Measurements from ENCODE around the gene AADACL4. TPM values are rescaled to one million over a fixed set of nuclear protein-coding genes. Genes with fewer than 3 reads are reported as not detected.
"Not testable (repeated sequence)": the region's sequence is repeated elsewhere in the genome, so short reads cannot be mapped to it uniquely, and the experiment has no call there.

AADACL4 gene
- total RNA-seq, 5 donors from 2014 or later (not counting 1 experiment from before 2014, with no cell fraction given): not detected

- Histone ChIP-seq H3K36me3 (ENCODE audit: control insufficient read depth in 2 of 2, extremely low read depth in 1 of 2, insufficient read depth in 1 of 2, low read length in 1 of 2) (no peaks in the 10 kb centered on the region), H3K27me3 (replicated peaks in 1 of 2; ENCODE audit: control insufficient read depth in 2 of 2, extremely low read depth in 1 of 2, insufficient read depth in 2 of 2, low read length in 1 of 2) (no peaks in the 10 kb centered on the region), H3K27ac (ENCODE audit: low read length) (no peak overlapping the region), H3K9me3 (no peaks in the 10 kb centered on the region), H3K4me3 (ENCODE audit: control insufficient read depth in 1 of 2, extremely low read depth in 1 of 2, low read length in 1 of 2) (no peak overlapping the region), H3K4me1 (ENCODE audit: control insufficient read depth in 1 of 2, extremely low read depth in 1 of 2, insufficient read depth in 2 of 2, low read length in 2 of 2) (no peaks in the 10 kb centered on the region)
- H3K36me3 Mint-ChIP-seq: no peaks in the 10 kb centered on the region
- 33% methylated on average over 1 of the region's 1 CpG for WGBS (ENCODE audit: insufficient coverage)
- ChIA-PET POLR2A (no interaction called here), CTCF (no interaction called here)
- no peak for DNase-seq
- H3K27me3 Mint-ChIP-seq: peaks cover 26 to 39% of the 10 kb centered on the region in 2 donors
- no peak for ATAC-seq (replicated peaks in 1 of 4)
- H3K4me3 Mint-ChIP-seq: no peak overlapping the region
- peaks cover 2 to 9% (median 7%) of the 10 kb centered on the region in 3 donors for H3K9me3 Mint-ChIP-seq
- H3K27ac Mint-ChIP-seq: no peak overlapping the region
- H3K4me1 Mint-ChIP-seq: no peaks in the 10 kb centered on the region
Measured at GRCh38 chr1:12709091-12709491, 65.2 kb downstream of the AADACL4 start.

- peaks cover 26 to 39% of the 10 kb centered on the region in 2 donors for H3K27me3 Mint-ChIP-seq
- H3K9me3 ChIP-seq: no peaks in the 10 kb centered on the region
Measured at GRCh38 chr1:12709696-12710095, 65.8 kb downstream of the AADACL4 start.

GRCh38 chr1:12711536-12711935, 67.7 kb downstream of the AADACL4 start:
- Mint-ChIP-seq H3K27me3 (peaks cover 28 to 47% of the 10 kb centered on the region in 2 donors), H3K4me1 (no peaks in the 10 kb centered on the region), H3K27ac (no peak overlapping the region), H3K36me3 (no peaks in the 10 kb centered on the region), H3K9me3 (no peaks in the 10 kb centered on the region), H3K4me3 (no peak overlapping the region)
- H3K4me1 ChIP-seq (ENCODE audit: control insufficient read depth in 1 of 2, extremely low read depth in 1 of 2, insufficient read depth in 2 of 2, low read length in 2 of 2): no peaks in the 10 kb centered on the region
- no peaks in the 10 kb centered on the region for H3K9me3 ChIP-seq
- no peak overlapping the region for H3K27ac ChIP-seq (ENCODE audit: low read length)
- H3K27me3 ChIP-seq (replicated peaks in 1 of 2; ENCODE audit: control insufficient read depth in 2 of 2, extremely low read depth in 1 of 2, insufficient read depth in 2 of 2, low read length in 1 of 2): peaks cover 0 to 8% of the 10 kb centered on the region in 2 experiments
- ChIA-PET CTCF (no interaction called here), POLR2A (no interaction called here)
- H3K36me3 ChIP-seq (ENCODE audit: control insufficient read depth in 2 of 2, extremely low read depth in 1 of 2, insufficient read depth in 1 of 2, low read length in 1 of 2): no peaks in the 10 kb centered on the region
- ATAC-seq (replicated peaks in 1 of 4): no peak
- no peak overlapping the region for H3K4me3 ChIP-seq (ENCODE audit: control insufficient read depth in 1 of 2, extremely low read depth in 1 of 2, low read length in 1 of 2)
- no peak for DNase-seq
- WGBS (ENCODE audit: insufficient coverage): no CpG with 5 or more reads among the region's 3 CpGs

More at GRCh38 chr1:12709696-12710095, 65.8 kb downstream of the AADACL4 start:
- Mint-ChIP-seq H3K36me3 (no peaks in the 10 kb centered on the region), H3K4me1 (no peaks in the 10 kb centered on the region), H3K27ac (no peak overlapping the region), H3K9me3 (peaks cover 0 to 5% (median 4%) of the 10 kb centered on the region in 3 donors), H3K4me3 (no peak overlapping the region)
- ATAC-seq (replicated peaks in 1 of 4) (no peak), DNase-seq (no peak)
- no peaks in the 10 kb centered on the region for H3K27me3 ChIP-seq (replicated peaks in 1 of 2; ENCODE audit: control insufficient read depth in 2 of 2, extremely low read depth in 1 of 2, insufficient read depth in 2 of 2, low read length in 1 of 2)
- no peak overlapping the region for H3K27ac ChIP-seq (ENCODE audit: low read length)
- no CpG with 5 or more reads among the region's 3 CpGs for WGBS (ENCODE audit: insufficient coverage)
- H3K36me3 ChIP-seq (ENCODE audit: control insufficient read depth in 2 of 2, extremely low read depth in 1 of 2, insufficient read depth in 1 of 2, low read length in 1 of 2): no peaks in the 10 kb centered on the region
- no peaks in the 10 kb centered on the region for H3K4me1 ChIP-seq (ENCODE audit: control insufficient read depth in 1 of 2, extremely low read depth in 1 of 2, insufficient read depth in 2 of 2, low read length in 2 of 2)
- POLR2A ChIA-PET: no interaction called here
- CTCF ChIA-PET: no interaction called here
- H3K4me3 ChIP-seq (ENCODE audit: control insufficient read depth in 1 of 2, extremely low read depth in 1 of 2, low read length in 1 of 2): no peak overlapping the region

- CTCF ChIA-PET: no interaction called here
- Mint-ChIP-seq H3K27ac (no peak overlapping the region), H3K4me1 (no peaks in the 10 kb centered on the region), H3K4me3 (no peak overlapping the region), H3K27me3 (peaks cover 27 to 45% of the 10 kb centered on the region in 2 donors), H3K9me3 (no peaks in the 10 kb centered on the region), H3K36me3 (no peaks in the 10 kb centered on the region)
- Histone ChIP-seq H3K4me3 (ENCODE audit: control insufficient read depth in 1 of 2, extremely low read depth in 1 of 2, low read length in 1 of 2) (no peak overlapping the region), H3K4me1 (ENCODE audit: control insufficient read depth in 1 of 2, extremely low read depth in 1 of 2, insufficient read depth in 2 of 2, low read length in 2 of 2) (no peaks in the 10 kb centered on the region), H3K27ac (ENCODE audit: low read length) (no peak overlapping the region), H3K36me3 (ENCODE audit: control insufficient read depth in 2 of 2, extremely low read depth in 1 of 2, insufficient read depth in 1 of 2, low read length in 1 of 2) (no peaks in the 10 kb centered on the region), H3K9me3 (no peaks in the 10 kb centered on the region), H3K27me3 (replicated peaks in 1 of 2; ENCODE audit: control insufficient read depth in 2 of 2, extremely low read depth in 1 of 2, insufficient read depth in 2 of 2, low read length in 1 of 2) (peaks cover 0 to 8% of the 10 kb centered on the region in 2 experiments)
- 60% methylated on average over 1 of the region's 1 CpG for WGBS (ENCODE audit: insufficient coverage)
- ATAC-seq (replicated peaks in 1 of 4) (no peak), DNase-seq (no peak)
- POLR2A ChIA-PET: no interaction called here
Measured at GRCh38 chr1:12712076-12712475, 68.2 kb downstream of the AADACL4 start.

GRCh38 chr1:12712929-12713328, 69.0 kb downstream of the AADACL4 start:
- Histone ChIP-seq H3K27me3 (replicated peaks in 1 of 2; ENCODE audit: control insufficient read depth in 2 of 2, extremely low read depth in 1 of 2, insufficient read depth in 2 of 2, low read length in 1 of 2) (peaks cover 0 to 11% of the 10 kb centered on the region in 2 experiments), H3K27ac (ENCODE audit: low read length) (no peak overlapping the region), H3K4me3 (ENCODE audit: control insufficient read depth in 1 of 2, extremely low read depth in 1 of 2, low read length in 1 of 2) (no peak overlapping the region), H3K36me3 (ENCODE audit: control insufficient read depth in 2 of 2, extremely low read depth in 1 of 2, insufficient read depth in 1 of 2, low read length in 1 of 2) (no peaks in the 10 kb centered on the region), H3K9me3 (no peaks in the 10 kb centered on the region), H3K4me1 (ENCODE audit: control insufficient read depth in 1 of 2, extremely low read depth in 1 of 2, insufficient read depth in 2 of 2, low read length in 2 of 2) (no peaks in the 10 kb centered on the region)
- Mint-ChIP-seq H3K4me1 (no peaks in the 10 kb centered on the region), H3K27ac (no peak overlapping the region), H3K27me3 (peaks cover 33 to 48% of the 10 kb centered on the region in 2 donors), H3K36me3 (no peaks in the 10 kb centered on the region), H3K9me3 (no peaks in the 10 kb centered on the region), H3K4me3 (no peak overlapping the region)
- ATAC-seq (replicated peaks in 1 of 4) (no peak), DNase-seq (no peak)
- ChIA-PET POLR2A (no interaction called here), CTCF (no interaction called here)
- 85% methylated on average over 7 of the region's 8 CpGs for WGBS (ENCODE audit: insufficient coverage)

GRCh38 chr1:12713651-12714050, 69.8 kb downstream of the AADACL4 start:
- CTCF ChIA-PET; H3K36me3 Mint-ChIP-seq; H3K4me3 Mint-ChIP-seq; H3K9me3 Mint-ChIP-seq; H3K4me1 ChIP-seq (ENCODE audit: control insufficient read depth in 1 of 2, extremely low read depth in 1 of 2, insufficient read depth in 2 of 2, low read length in 2 of 2); H3K27ac ChIP-seq (ENCODE audit: low read length); H3K36me3 ChIP-seq (ENCODE audit: control insufficient read depth in 2 of 2, extremely low read depth in 1 of 2, insufficient read depth in 1 of 2, low read length in 1 of 2); H3K27ac Mint-ChIP-seq; DNase-seq; H3K4me1 Mint-ChIP-seq; H3K4me3 ChIP-seq (ENCODE audit: control insufficient read depth in 1 of 2, extremely low read depth in 1 of 2, low read length in 1 of 2); H3K9me3 ChIP-seq; POLR2A ChIA-PET; ATAC-seq (replicated peaks in 1 of 4): not testable (repeated sequence)
- H3K27me3 Mint-ChIP-seq: peaks cover 33 to 48% of the 10 kb centered on the region in 2 donors
- 74% methylated on average over 4 of the region's 5 CpGs for WGBS (ENCODE audit: insufficient coverage)
- peaks cover 0 to 15% of the 10 kb centered on the region in 2 experiments for H3K27me3 ChIP-seq (replicated peaks in 1 of 2; ENCODE audit: control insufficient read depth in 2 of 2, extremely low read depth in 1 of 2, insufficient read depth in 2 of 2, low read length in 1 of 2)

Measured in T-cell (primary cell).